ENCODE results near the gene AK5.

Gene AK5

GRCh38 chr1:77421504-77422233, 139.8 kb downstream of the AK5 start:
- H3K4me3 ChIP-seq (ENCODE audit: low read depth, low read length) = no peak overlapping the region
- no peak for DNase-seq (ENCODE audit: low read depth)
- TF ChIP-seq CTCF (IDR thresholded peaks at IDR 0.05; ENCODE audit: control insufficient read depth, extremely low read depth, insufficient read depth) = no peak

- DNase-seq (ENCODE audit: low read depth) = no peak
- no peak overlapping the region for H3K4me3 ChIP-seq (ENCODE audit: low read depth, low read length)
- no peak for TF ChIP-seq CTCF (IDR thresholded peaks at IDR 0.05; ENCODE audit: control insufficient read depth, extremely low read depth, insufficient read depth)
Measured at GRCh38 chr1:77424236-77424635, 142.4 kb downstream of the AK5 start.

GRCh38 chr1:77428068-77428467, 146.2 kb downstream of the AK5 start:
- DNase-seq (ENCODE audit: low read depth) = no peak
- TF ChIP-seq CTCF (IDR thresholded peaks at IDR 0.05; ENCODE audit: control insufficient read depth, extremely low read depth, insufficient read depth) = no peak
- no peak overlapping the region for H3K4me3 ChIP-seq (ENCODE audit: low read depth, low read length)

- no peak for DNase-seq (ENCODE audit: low read depth)
- no peak for TF ChIP-seq CTCF (IDR thresholded peaks at IDR 0.05; ENCODE audit: control insufficient read depth, extremely low read depth, insufficient read depth)
- no peak overlapping the region for H3K4me3 ChIP-seq (ENCODE audit: low read depth, low read length)
Measured at GRCh38 chr1:77430966-77431690, 149.3 kb downstream of the AK5 start.

GRCh38 chr1:77433934-77434333, 152.1 kb downstream of the AK5 start:
- TF ChIP-seq CTCF (IDR thresholded peaks at IDR 0.05; ENCODE audit: control insufficient read depth, extremely low read depth, insufficient read depth) = no peak
- DNase-seq (ENCODE audit: low read depth) = no peak
- H3K4me3 ChIP-seq (ENCODE audit: low read depth, low read length) = no peak overlapping the region

GRCh38 chr1:77434967-77435366, 153.1 kb downstream of the AK5 start:
- TF ChIP-seq CTCF (IDR thresholded peaks at IDR 0.05; ENCODE audit: control insufficient read depth, extremely low read depth, insufficient read depth) = no peak
- H3K4me3 ChIP-seq (ENCODE audit: low read depth, low read length) = no peak overlapping the region
- no peak for DNase-seq (ENCODE audit: low read depth)

All from LNCaP clone FGC (cell line).